Mucosa of gallbladder (tissue), 1 donor: ENCODE measurements around the gene METRNL. TPM values are rescaled to one million over a fixed set of nuclear protein-coding genes. Genes with fewer than 3 reads are reported as not detected.
"Not testable (repeated sequence)": the region's sequence is repeated elsewhere in the genome, so short reads cannot be mapped to it uniquely, and the experiment has no call there.

ENCODE experiments used
- DNase-seq: peaks from one replicate; pipeline ENCODE4 v3.0.0-alpha.2; 2020; ENCODE audit warnings: low spot score
- total RNA-seq: library from RNA; stranded (reverse); gene quantifications from one replicate; pipeline ENCODE4 v1.2.1, GENCODE V29; 2021
- donor health status: DM: no; HTN: no; CAD: no.

METRNL gene
- total RNA-seq, 1 donor from 2014 or later, result 45.8 TPM

GRCh38 chr17:83106056-83106588 lies 26.7 kb downstream of the METRNL start:
- DNase-seq, result no peak

- DNase-seq, result no peak
Observed at GRCh38 chr17:83106913-83107655, 27.7 kb downstream of the METRNL start.

GRCh38 chr17:83107656-83108048 lies 28.2 kb downstream of the METRNL start:
- DNase-seq, result no peak

- DNase-seq, result no peak
Observed at GRCh38 chr17:83108709-83109108, 29.3 kb downstream of the METRNL start.

GRCh38 chr17:83109386-83109785 lies 30.0 kb downstream of the METRNL start:
- DNase-seq, result no peak

- peak; percentile 92 for DNase-seq
Observed at GRCh38 chr17:83109793-83110645, 30.6 kb downstream of the METRNL start.

GRCh38 chr17:83110735-83111134 lies 31.3 kb downstream of the METRNL start:
- no peak for DNase-seq

- DNase-seq, result no peak
Observed at GRCh38 chr17:83111516-83112282, 32.3 kb downstream of the METRNL start.

- no peak for DNase-seq
Observed at GRCh38 chr17:83113381-83113780, 34.0 kb downstream of the METRNL start.

- DNase-seq, result no peak
Observed at GRCh38 chr17:83113792-83114191, 34.4 kb downstream of the METRNL start.

GRCh38 chr17:83114706-83115105 lies 35.3 kb downstream of the METRNL start:
- DNase-seq, result no peak

GRCh38 chr17:83115202-83115651 lies 35.8 kb downstream of the METRNL start:
- no peak for DNase-seq

GRCh38 chr17:83115832-83116231 lies 36.4 kb downstream of the METRNL start:
- DNase-seq, result no peak

- DNase-seq, result no peak
Observed at GRCh38 chr17:83116311-83116771, 36.9 kb downstream of the METRNL start.

- DNase-seq, result no peak
Observed at GRCh38 chr17:83116783-83117555, 37.6 kb downstream of the METRNL start.

GRCh38 chr17:83117583-83117982 lies 38.2 kb downstream of the METRNL start:
- no peak for DNase-seq

- DNase-seq, result no peak
Observed at GRCh38 chr17:83118071-83118841, 38.8 kb downstream of the METRNL start.

GRCh38 chr17:83119987-83120864 lies 40.8 kb downstream of the METRNL start:
- no peak for DNase-seq

- not testable (repeated sequence) for DNase-seq
Observed at GRCh38 chr17:83121473-83121872, 42.1 kb downstream of the METRNL start.
